Esophagus squamous epithelium (tissue), 5 donors: ENCODE data around the gene WDR6. TPM values are rescaled to one million over a fixed set of nuclear protein-coding genes. Genes with fewer than 3 reads are reported as not detected.

ENCODE experiments used
- DNase-seq: peaks from one replicate; lab custom pipeline; 2025; lab: John Stamatoyannopoulos, UW
- H3K27ac ChIP-seq, 4 donors: fragments of 200-600 bp; sonication (generic); one replicate each; pipeline ENCODE4 v1.5.1; 2016 to 2019; ENCODE audit warnings: mild to moderate bottlenecking in 1 of 4
- H3K27me3 ChIP-seq, 4 donors: fragments of 200-600 bp; sonication (generic); 1 replicate in 3 of 4; 2 replicates in 1 of 4; pipeline versions ENCODE4 v1.5.1 to v1.6.0; 2017 to 2021; ENCODE audit warnings: antibody characterized with exemption in 1 of 4
- H3K36me3 ChIP-seq, 3 donors: fragments of 200-600 bp; sonication (generic); one replicate each; pipeline ENCODE4 v1.5.1; 2016 to 2019
- H3K4me1 ChIP-seq, 3 donors: fragments of 200-600 bp; sonication (generic); one replicate each; pipeline ENCODE4 v1.5.1; 2017 to 2019
- H3K4me3 ChIP-seq, 4 donors: fragments of 200-600 bp; sonication (generic); 1 replicate in 3 of 4; 2 replicates in 1 of 4; pipeline ENCODE4 v1.5.1; 2016 to 2019; ENCODE audit warnings: mild to moderate bottlenecking in 2 of 4, moderate library complexity in 1 of 4
- H3K9me3 ChIP-seq, 3 donors: fragments of 200-600 bp; sonication (generic); one replicate each; pipeline ENCODE4 v1.5.1; 2016 to 2019
- CTCF ChIP-seq, 6 experiments: fragments of 450-650 bp in 4 of 6; fragments of 200-600 bp in 2 of 6; sonication (generic) in 2 of 6; IDR thresholded peaks; one replicate each; pipeline ENCODE4 v1.5.1; 2016 to 2019; ENCODE audit warnings: antibody characterized with exemption in 6 of 6, mild to moderate bottlenecking in 4 of 6, moderate library complexity in 4 of 6
- POLR2A ChIP-seq, 4 donors: fragments of 450-650 bp; IDR thresholded peaks; one replicate each; pipeline ENCODE4 v1.6.1; 2017; ENCODE audit warnings: antibody characterized with exemption in 4 of 4, mild to moderate bottlenecking in 4 of 4, moderate library complexity in 3 of 4
- WGBS, 2 donors: methylation state at CpG; one replicate each; pipeline ENCODE4 v1.1.5; 2018; 5-methylcytosine and 5-hydroxymethylcytosine counted together
- intact Hi-C: fragments of 100-400 bp; cut with DNase I; formaldehyde crosslinking; loops from one replicate; pipeline ENCODE4 v1.15.0; 2022
- total RNA-seq, 4 donors: library from RNA; depleted of rRNA; stranded (reverse); fragments of >200 nt; gene quantifications; one replicate each; pipeline ENCODE4 v1.1.0, GENCODE V29; 2016
- donor health status: DM: yes; HTN: yes; CAD: no.

The WDR6 gene, protein sequence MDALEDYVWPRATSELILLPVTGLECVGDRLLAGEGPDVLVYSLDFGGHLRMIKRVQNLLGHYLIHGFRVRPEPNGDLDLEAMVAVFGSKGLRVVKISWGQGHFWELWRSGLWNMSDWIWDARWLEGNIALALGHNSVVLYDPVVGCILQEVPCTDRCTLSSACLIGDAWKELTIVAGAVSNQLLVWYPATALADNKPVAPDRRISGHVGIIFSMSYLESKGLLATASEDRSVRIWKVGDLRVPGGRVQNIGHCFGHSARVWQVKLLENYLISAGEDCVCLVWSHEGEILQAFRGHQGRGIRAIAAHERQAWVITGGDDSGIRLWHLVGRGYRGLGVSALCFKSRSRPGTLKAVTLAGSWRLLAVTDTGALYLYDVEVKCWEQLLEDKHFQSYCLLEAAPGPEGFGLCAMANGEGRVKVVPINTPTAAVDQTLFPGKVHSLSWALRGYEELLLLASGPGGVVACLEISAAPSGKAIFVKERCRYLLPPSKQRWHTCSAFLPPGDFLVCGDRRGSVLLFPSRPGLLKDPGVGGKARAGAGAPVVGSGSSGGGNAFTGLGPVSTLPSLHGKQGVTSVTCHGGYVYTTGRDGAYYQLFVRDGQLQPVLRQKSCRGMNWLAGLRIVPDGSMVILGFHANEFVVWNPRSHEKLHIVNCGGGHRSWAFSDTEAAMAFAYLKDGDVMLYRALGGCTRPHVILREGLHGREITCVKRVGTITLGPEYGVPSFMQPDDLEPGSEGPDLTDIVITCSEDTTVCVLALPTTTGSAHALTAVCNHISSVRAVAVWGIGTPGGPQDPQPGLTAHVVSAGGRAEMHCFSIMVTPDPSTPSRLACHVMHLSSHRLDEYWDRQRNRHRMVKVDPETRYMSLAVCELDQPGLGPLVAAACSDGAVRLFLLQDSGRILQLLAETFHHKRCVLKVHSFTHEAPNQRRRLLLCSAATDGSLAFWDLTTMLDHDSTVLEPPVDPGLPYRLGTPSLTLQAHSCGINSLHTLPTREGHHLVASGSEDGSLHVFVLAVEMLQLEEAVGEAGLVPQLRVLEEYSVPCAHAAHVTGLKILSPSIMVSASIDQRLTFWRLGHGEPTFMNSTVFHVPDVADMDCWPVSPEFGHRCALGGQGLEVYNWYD
- 10 to 100 TPM; 27.4 to 78.0 (median 37.6) TPM for total RNA-seq

GRCh38 chr3:49007068-49007770 lies at the start of gene WDR6:
Gene WDR6, plus strand, starts transcription at chr3:49007391. Its CDS starts 41 bp downstream, at chr3:49007432.
- H3K9me3 ChIP-seq = no peaks in the 10 kb centered on the region
- peak; percentile 77 for DNase-seq
- peaks cover 0 to 23% (median 0%) of the 10 kb centered on the region in 3 donors for H3K36me3 ChIP-seq
- no peaks in the 10 kb centered on the region for H3K27me3 ChIP-seq
- H3K4me3 ChIP-seq = peak within 1 kb of the TSS; percentile 46 to 90 (median 66)
- peak in 2 of 4 donors; percentile 41 to 71 for TF ChIP-seq POLR2A (IDR thresholded peaks at IDR 0.05)
- peak in 5 of 6 experiments; percentile 45 to 56 (median 52) for TF ChIP-seq CTCF (IDR thresholded peaks at IDR 0.05)
- WGBS, 2 donors = 0% methylated on average over 13 to 37 of the region's 65 CpGs
- intact Hi-C loops = no loop called here
- peaks cover 7 to 42% (median 17%) of the 10 kb centered on the region in 3 donors for H3K4me1 ChIP-seq
- H3K27ac ChIP-seq = peak within 1 kb of the TSS; percentile 84 to 98 (median 94)

- no peaks in the 10 kb centered on the region for H3K9me3 ChIP-seq
- no peaks in the 10 kb centered on the region for H3K4me1 ChIP-seq
- intact Hi-C loops = no loop called here
- no peak for DNase-seq
- H3K27ac ChIP-seq = no peak overlapping the region
- 76 to 84% methylated on average over 4 of the region's 4 CpGs for WGBS, 2 donors
- peaks cover 7 to 73% (median 12%) of the 10 kb centered on the region in 3 donors for H3K36me3 ChIP-seq
- no peak overlapping the region for H3K4me3 ChIP-seq
- H3K27me3 ChIP-seq = no peaks in the 10 kb centered on the region
- no peak for TF ChIP-seq POLR2A (IDR thresholded peaks at IDR 0.05)
- no peak for TF ChIP-seq CTCF (IDR thresholded peaks at IDR 0.05)
Measured at GRCh38 chr3:48960841-48961413, 46.3 kb upstream of the WDR6 start.

- no peaks in the 10 kb centered on the region for H3K4me1 ChIP-seq
- no peak overlapping the region for H3K27ac ChIP-seq
- H3K27me3 ChIP-seq = no peaks in the 10 kb centered on the region
- intact Hi-C loops = no loop called here
- no peak for DNase-seq
- H3K36me3 ChIP-seq = peaks cover 7 to 80% (median 14%) of the 10 kb centered on the region in 3 donors
- 82 to 85% methylated on average over 2 of the region's 2 CpGs for whole genome bisulfite sequencing, 2 donors
- H3K4me3 ChIP-seq = no peak overlapping the region
- no peaks in the 10 kb centered on the region for H3K9me3 ChIP-seq
- no peak for TF ChIP-seq CTCF (IDR thresholded peaks at IDR 0.05)
Measured at GRCh38 chr3:48962340-48962739, 44.9 kb upstream of the WDR6 start.

- Histone ChIP-seq H3K27me3 (no peaks in the 10 kb centered on the region), H3K4me1 (no peaks in the 10 kb centered on the region), H3K36me3 (peaks cover 7 to 80% (median 19%) of the 10 kb centered on the region in 3 donors), H3K27ac (no peak overlapping the region), H3K4me3 (no peak overlapping the region), H3K9me3 (no peaks in the 10 kb centered on the region)
- WGBS, 2 donors = 81 to 91% methylated on average over 4 of the region's 4 CpGs
- TF ChIP-seq CTCF (IDR thresholded peaks at IDR 0.05) (no peak), POLR2A (IDR thresholded peaks at IDR 0.05) (no peak)
- DNase-seq = no peak
- intact Hi-C loops = no loop called here
Measured at GRCh38 chr3:48962939-48963338, 44.3 kb upstream of the WDR6 start.
